GM19328 (cell line): ENCODE results near the gene DEPDC5.
"Not testable (repeated sequence)": the region's sequence is repeated elsewhere in the genome, so short reads cannot be mapped to it uniquely, and the experiment has no call there.

Source experiments
- ATAC-seq: cut with Tn5 transposase; IDR thresholded peaks from one replicate; pipeline ENCODE4 v1.9.1; 2021; ENCODE audit warnings: mild to moderate bottlenecking, moderate library complexity; ENCODE audit not compliant: unreplicated experiment

DEPDC5 gene

DNA sequence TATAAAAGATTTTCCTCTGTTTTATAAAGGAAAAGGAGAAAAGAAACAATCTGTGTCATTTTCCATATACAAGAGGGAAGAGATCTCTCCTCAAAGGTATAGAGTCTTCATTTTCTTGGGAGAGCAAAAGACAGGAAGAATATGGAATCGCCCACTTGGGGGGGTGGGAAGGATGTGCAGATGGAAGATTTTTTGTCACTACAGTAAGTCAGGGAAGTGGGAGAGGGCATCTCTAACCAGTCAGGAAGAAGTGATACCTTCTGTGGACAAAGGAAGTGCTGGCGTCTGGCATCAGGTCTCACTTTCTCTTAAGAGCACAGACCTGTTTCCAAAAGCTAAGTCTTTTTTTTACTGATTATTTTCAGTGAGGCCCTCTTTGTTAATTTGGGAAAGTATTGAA is 5.3 kb upstream of the DEPDC5 start:
- no peak for ATAC-seq

GRCh38 chr22:31749636-31750364 is 4.0 kb upstream of the DEPDC5 start, which contains the start of gene PRR14L:
PRR14L (minus strand) TSS chr22:31750132; CDS start chr22:31738860, 11,272 bp downstream.
- peak; percentile 57 for ATAC-seq

- no peak for ATAC-seq
Observed at GRCh38 chr22:31750365-31751284, 3.2 kb upstream of the DEPDC5 start.

- ATAC-seq, result no peak
Observed at GRCh38 chr22:31752096-31752847, 1.5 kb upstream of the DEPDC5 start.

DNA sequence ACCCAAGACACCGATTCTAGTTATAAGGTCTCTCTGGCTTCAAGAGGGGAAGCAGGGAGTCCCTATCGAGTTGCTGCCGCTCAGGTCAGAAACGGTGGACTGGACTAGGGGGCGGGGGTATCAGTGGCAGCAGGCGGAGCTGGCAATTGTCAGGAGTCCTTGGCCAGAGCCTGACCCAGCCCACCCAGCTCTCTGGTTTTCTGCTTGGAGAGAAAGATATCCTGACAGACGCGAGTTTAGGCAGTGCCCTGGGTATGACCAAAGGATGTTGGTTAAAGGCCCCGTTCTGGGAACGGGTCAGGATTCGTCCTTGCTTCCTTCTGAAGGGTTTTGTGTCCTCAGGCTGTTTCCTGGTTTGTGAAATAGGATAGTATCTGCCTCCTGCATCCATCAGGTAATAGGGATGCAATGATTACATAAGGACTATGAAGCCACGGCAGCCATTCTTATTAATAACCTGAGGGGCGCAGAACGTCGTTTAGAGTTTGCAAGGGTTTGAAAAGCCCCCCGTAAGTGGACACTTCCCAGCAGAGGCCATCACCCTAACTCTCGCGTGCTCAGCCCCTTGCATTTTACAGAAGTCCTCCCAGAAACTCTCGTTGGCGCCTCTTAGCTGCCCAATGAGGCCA is 700 bp upstream of the DEPDC5 start:
- peak; percentile 1 for ATAC-seq

DNA sequence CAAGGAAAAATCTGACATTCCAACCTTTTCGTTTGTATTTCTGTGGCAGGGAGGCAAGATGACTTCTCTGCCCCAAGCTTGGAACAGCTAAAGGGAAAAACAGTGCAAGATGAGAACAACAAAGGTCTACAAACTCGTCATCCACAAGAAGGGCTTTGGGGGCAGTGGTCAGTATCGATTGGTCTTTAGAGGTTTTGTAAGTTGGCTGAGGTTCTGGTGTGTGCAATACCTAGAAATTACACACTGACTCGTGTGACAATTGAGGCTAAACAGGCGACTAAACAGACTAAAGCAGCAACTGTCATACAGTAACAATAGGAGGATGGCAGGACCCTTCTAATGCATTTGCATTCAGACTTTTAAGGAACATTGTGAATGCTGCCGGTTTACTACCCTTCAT is 994 bp downstream of the DEPDC5 start:
- ATAC-seq, result no peak

DNA sequence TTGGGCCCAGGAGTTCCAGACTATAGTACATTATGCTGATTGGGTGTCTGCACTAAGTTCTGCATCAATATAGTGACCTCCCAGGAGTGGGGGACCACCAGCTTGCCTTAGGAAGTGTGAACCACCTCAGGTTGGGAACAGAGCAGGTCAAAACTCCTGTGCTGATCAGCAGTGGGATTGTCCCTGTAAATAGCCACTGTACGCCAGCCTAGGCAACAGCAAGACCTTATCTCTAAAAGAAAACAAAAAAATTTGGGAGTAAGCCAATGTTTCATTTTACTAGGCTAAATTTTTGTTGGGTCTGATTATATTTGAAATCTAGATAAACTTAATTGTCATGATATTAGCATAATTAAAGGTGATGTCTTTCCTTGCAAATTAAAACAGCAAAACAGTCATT is 3.4 kb downstream of the DEPDC5 start:
- ATAC-seq, result no peak

- ATAC-seq, result not testable (repeated sequence)
Observed at GRCh38 chr22:31758860-31759259, 5.0 kb downstream of the DEPDC5 start.

GRCh38 chr22:31764785-31765184 is 11.0 kb downstream of the DEPDC5 start:
- no peak for ATAC-seq

DNA sequence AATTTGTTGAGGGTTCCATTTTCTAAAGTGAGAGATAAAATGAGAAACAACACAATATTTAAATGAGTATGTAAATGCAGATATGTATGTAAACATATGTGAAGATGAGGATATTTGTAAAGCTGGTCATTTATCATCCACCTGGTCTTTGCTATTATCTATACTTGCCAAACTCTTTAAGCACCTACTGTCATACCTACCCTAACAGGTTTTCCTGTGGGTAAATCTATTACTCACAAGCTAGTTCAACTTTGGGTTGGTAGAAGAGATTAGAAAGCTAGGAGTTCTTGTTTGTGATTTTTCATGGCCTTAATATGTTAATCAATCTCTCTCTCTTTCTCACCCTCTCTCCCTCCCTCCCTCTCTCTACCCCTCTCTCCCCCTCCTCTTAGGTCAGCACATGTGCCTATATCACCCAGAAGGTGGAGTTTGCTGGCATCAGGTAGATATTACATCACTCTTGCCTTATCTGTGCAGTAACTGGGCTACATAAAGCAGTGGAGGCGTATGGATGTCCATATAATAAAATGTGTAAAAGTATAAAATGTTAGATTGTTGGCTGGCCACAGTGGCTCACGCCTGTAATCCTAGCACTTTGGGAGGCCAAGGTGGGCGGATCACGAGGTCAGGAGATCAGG is 14.7 kb downstream of the DEPDC5 start:
- ATAC-seq, result no peak

DNA sequence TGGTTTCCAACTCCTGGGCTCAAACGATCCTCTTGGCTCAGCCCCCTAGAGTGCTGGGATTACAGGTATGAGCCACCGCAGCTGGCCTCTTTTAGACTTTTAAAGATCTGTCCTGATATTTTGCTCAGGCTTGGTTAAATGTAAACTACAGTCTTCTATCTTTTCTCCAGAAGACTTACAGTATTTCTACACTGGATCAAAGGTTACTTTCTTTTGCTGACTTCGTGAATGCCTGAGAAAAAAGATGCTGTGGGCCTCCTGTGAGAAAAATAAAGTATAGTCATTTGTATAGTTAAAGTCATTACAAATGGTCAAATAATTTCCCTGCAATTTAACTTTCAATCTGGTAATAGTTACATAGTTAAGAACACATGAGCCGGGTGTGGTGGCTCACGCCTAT is 19.6 kb downstream of the DEPDC5 start:
- no peak for ATAC-seq

GRCh38 chr22:31776231-31776630 is 22.4 kb downstream of the DEPDC5 start:
- ATAC-seq, result no peak

DNA sequence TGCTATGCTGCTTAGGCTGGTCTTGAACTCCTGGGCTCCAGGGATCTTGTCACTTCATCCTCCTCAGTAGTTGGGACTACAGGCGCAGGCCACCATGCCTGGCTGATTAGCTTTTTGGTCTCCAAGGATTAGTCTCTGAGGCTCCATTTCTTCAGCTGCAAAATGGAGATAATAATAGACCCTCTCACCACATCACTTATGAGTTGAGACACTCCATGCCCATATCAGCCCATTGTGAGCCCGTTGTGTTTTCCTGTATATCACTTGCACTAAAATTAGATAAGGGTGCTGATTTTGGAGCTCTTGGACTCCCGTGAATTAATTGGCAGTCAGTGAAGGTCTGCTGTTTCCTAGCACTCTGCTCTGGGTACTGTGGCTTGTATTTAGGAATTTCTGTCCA is 36.0 kb downstream of the DEPDC5 start:
- ATAC-seq, result no peak

- no peak for ATAC-seq
Observed at GRCh38 chr22:31790240-31790639, 36.4 kb downstream of the DEPDC5 start.

DNA sequence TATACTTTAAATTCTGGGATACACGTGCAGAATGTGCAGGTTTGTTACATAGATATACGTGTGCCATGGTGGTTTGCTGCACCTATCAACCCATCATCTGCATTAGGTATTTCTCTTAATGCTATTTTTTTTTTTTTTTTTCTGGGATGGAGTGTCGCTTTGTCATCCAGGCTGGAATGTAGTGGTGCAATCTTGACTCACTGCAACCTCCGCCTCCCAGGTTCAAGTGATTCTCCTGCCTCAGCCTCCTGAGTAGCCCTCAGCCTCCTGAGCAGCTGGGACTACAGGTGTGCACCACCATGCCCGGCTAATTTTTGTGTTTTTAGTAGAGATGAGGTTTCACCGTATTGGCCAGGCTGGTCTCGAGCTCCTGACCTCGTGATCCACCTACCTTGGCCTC is 45.5 kb downstream of the DEPDC5 start:
- not testable (repeated sequence) for ATAC-seq

DNA sequence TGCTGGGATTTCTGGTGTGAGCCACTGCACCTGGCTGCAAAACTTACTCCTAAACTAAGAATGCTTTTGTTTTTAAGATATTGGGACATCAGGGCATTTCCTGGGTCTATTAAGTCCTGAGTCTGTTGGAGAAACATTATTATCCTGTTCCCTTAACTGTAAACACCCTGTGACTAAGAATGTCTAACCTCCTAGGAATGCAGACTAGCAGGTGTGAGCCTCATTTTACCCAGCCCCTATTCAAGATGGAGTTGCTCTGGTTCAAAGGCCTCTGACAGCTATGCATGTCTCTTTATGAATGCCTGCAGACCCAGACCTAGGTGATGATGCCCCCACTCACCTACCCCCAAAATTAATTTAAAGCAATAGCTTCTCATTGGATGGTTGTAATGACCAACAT is 46.2 kb downstream of the DEPDC5 start:
- no peak for ATAC-seq

DNA sequence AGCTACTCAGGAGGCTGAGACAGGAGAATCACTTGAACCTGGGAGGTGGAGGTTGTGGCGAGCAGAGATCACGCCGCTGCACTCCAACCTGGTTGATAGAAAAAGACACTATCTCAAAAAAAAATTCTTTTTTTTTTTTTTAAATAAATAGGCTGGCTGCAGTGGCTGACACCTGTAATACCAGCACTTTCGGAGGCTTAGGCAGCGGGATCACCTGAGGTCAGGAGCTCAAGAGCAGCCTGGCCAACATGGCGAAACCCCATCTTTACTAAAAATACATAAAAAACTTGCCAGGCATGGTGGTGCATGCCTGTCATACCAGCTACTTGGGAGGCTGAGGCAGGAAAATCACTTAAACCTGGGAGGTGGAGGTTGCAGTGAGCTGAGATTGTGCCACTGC is 47.0 kb downstream of the DEPDC5 start:
- ATAC-seq, result not testable (repeated sequence)

DNA sequence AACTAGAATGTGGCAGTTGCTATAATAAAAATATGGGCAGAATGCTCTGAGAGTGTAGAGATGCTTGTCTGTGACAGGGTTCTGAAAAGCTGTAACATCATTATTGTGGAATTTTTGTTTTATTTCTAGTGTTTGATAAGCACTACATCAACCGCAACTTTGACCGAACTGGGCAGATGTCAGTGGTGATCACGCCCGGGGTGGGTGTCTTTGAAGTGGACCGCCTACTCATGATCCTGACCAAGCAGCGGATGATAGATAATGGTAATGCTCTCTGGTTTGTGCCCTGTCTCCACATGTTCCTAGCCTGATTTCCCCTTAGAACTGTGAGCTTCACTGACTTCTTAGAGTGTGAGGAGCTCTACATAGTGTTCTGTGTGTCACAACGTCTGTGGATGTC is 48.8 kb downstream of the DEPDC5 start:
- ATAC-seq, result no peak

DNA sequence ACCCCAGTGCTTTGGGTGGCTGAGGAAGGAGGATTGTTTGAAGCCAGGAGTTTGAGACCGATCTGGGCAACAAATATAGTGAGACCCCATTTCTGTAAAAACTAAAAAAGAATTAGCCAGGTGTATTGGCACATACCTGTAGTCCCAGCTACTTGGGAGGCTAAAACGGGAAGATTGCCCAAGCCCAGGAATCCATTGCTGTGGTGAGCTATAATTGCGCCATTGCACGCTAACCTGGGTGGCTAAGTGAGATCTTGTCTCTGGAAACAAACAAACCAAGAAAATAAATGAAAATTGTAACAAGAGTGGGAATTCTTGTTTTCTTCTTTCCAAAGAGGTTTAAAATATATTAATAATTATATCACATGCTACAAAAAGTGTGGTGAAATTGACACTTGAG is 52.9 kb downstream of the DEPDC5 start:
- ATAC-seq, result no peak

GRCh38 chr22:31812977-31813605 is 59.3 kb downstream of the DEPDC5 start:
- no peak for ATAC-seq
